HL-60/S4 treated with phorbol 12-myristate 13-acetate at 8.2 ng/mL for 4 days and 3 days (cell line): ENCODE results near the gene U2AF1L4.

Experiments
- in situ Hi-C: fragments of 300-500 bp; cut with MboI; formaldehyde crosslinking; loops from 2 replicates; pipeline ENCODE4 v1.15.0; 2022; ENCODE audit warnings: low sequenced_read_pairs

Gene U2AF1L4

GRCh38 chr19:35745328-35746086, at the start of gene U2AF1L4, which contains the start of gene PSENEN:
U2AF1L4 (minus strand) TSS chr19:35745418; CDS start chr19:35745391, 27 bp downstream.
PSENEN (plus strand) TSS chr19:35745651; CDS start chr19:35745931, 280 bp downstream.
- in situ Hi-C loops, result no loop called here

GRCh38 chr19:35793381-35794165, 48.4 kb upstream of the U2AF1L4 start:
- in situ Hi-C loops, result no loop called here

- in situ Hi-C loops, result no loop called here
Measured at GRCh38 chr19:35792888-35793287, 47.7 kb upstream of the U2AF1L4 start.

GRCh38 chr19:35792312-35792711, 47.1 kb upstream of the U2AF1L4 start:
- in situ Hi-C loops, result no loop called here

GRCh38 chr19:35791814-35792279, 46.6 kb upstream of the U2AF1L4 start:
- in situ Hi-C loops, result no loop called here

GRCh38 chr19:35790981-35791813, 46.0 kb upstream of the U2AF1L4 start:
- in situ Hi-C loops, result no loop called here

- in situ Hi-C loops, result no loop called here
Measured at GRCh38 chr19:35789978-35790944, 45.0 kb upstream of the U2AF1L4 start.

GRCh38 chr19:35789195-35789977, 44.2 kb upstream of the U2AF1L4 start:
- in situ Hi-C loops, result no loop called here

- in situ Hi-C loops, result no loop called here
Measured at GRCh38 chr19:35788205-35788960, 43.2 kb upstream of the U2AF1L4 start.

GRCh38 chr19:35787227-35787799, 42.1 kb upstream of the U2AF1L4 start:
- in situ Hi-C loops, result no loop called here

GRCh38 chr19:35786299-35787160, 41.3 kb upstream of the U2AF1L4 start:
- in situ Hi-C loops, result no loop called here

- in situ Hi-C loops, result no loop called here
Measured at GRCh38 chr19:35785339-35785627, 40.1 kb upstream of the U2AF1L4 start.

GRCh38 chr19:35784503-35785338, 39.5 kb upstream of the U2AF1L4 start:
- in situ Hi-C loops, result no loop called here

GRCh38 chr19:35783469-35784434, 38.5 kb upstream of the U2AF1L4 start:
- in situ Hi-C loops, result no loop called here

GRCh38 chr19:35782589-35782988, 37.4 kb upstream of the U2AF1L4 start:
- in situ Hi-C loops, result no loop called here
